Measurements from ENCODE around the gene NTSR1. TPM values are rescaled to one million over a fixed set of nuclear protein-coding genes. Genes with fewer than 3 reads are reported as not detected.

The NTSR1 gene
- total RNA-seq, 1 donor from 2014 or later, result not detected

- DNase-seq (no peak), ATAC-seq (ENCODE audit: low read depth) (no peak)
- H3K9me3 Mint-ChIP-seq, result no peaks in the 10 kb centered on the region
- H3K27me3 Mint-ChIP-seq, result no peaks in the 10 kb centered on the region
- peaks cover 1% of the 10 kb centered on the region for H3K4me1 Mint-ChIP-seq
- no peak for TF ChIP-seq CTCF (IDR thresholded peaks at IDR 0.05)
- H3K27ac Mint-ChIP-seq, result no peak overlapping the region
- intact Hi-C loops (cut with micrococcal nuclease), result no loop called here
- ChIA-PET POLR2A (no interaction called here), CTCF (no interaction called here)
- H3K4me3 Mint-ChIP-seq, result no peak overlapping the region
- H3K36me3 Mint-ChIP-seq (ENCODE audit: low read depth), result no peaks in the 10 kb centered on the region
Measured at GRCh38 chr20:62785393-62785792, 76.8 kb downstream of the NTSR1 start.

GRCh38 chr20:62786157-62786556 is 77.5 kb downstream of the NTSR1 start:
- no peak overlapping the region for H3K4me3 Mint-ChIP-seq
- intact Hi-C loops (cut with micrococcal nuclease), result no loop called here
- H3K36me3 Mint-ChIP-seq (ENCODE audit: low read depth), result no peaks in the 10 kb centered on the region
- CTCF ChIA-PET, result interaction anchor here (1.2 kb wide), 1 partner anchor 169 kb away, joined by 4 read pairs; no protein-coding TSS in a partner anchor
- POLR2A ChIA-PET, result interaction anchor here (0.6 kb wide), 1 partner anchor 82 kb away, joined by 3 read pairs; no protein-coding TSS in a partner anchor
- TF ChIP-seq CTCF (IDR thresholded peaks at IDR 0.05), result no peak
- no peaks in the 10 kb centered on the region for H3K9me3 Mint-ChIP-seq
- DNase-seq (no peak), ATAC-seq (ENCODE audit: low read depth) (no peak)
- H3K27me3 Mint-ChIP-seq, result no peaks in the 10 kb centered on the region
- H3K27ac Mint-ChIP-seq, result no peak overlapping the region
- H3K4me1 Mint-ChIP-seq, result peaks cover 2% of the 10 kb centered on the region

- intact Hi-C loops (cut with micrococcal nuclease), result no loop called here
- Mint-ChIP-seq H3K27ac (peak overlapping the region; percentile 7), H3K36me3 (ENCODE audit: low read depth) (no peaks in the 10 kb centered on the region), H3K4me1 (peaks cover 9% of the 10 kb centered on the region), H3K27me3 (no peaks in the 10 kb centered on the region), H3K9me3 (no peaks in the 10 kb centered on the region), H3K4me3 (no peak overlapping the region)
- POLR2A ChIA-PET, result no interaction called here
- TF ChIP-seq CTCF (IDR thresholded peaks at IDR 0.05), result no peak
- CTCF ChIA-PET, result interaction anchor here (1.2 kb wide), 1 partner anchor 17 kb away, joined by 3 read pairs; no protein-coding TSS in a partner anchor
- no peak for DNase-seq
- ATAC-seq (ENCODE audit: low read depth), result no peak
Measured at GRCh38 chr20:62787321-62787720, 78.7 kb downstream of the NTSR1 start.

- Mint-ChIP-seq H3K27ac (no peak overlapping the region), H3K4me3 (no peak overlapping the region), H3K27me3 (no peaks in the 10 kb centered on the region), H3K36me3 (ENCODE audit: low read depth) (no peaks in the 10 kb centered on the region), H3K4me1 (peaks cover 12% of the 10 kb centered on the region), H3K9me3 (no peaks in the 10 kb centered on the region)
- intact Hi-C loops (cut with micrococcal nuclease), result no loop called here
- DNase-seq, result no peak
- ChIA-PET POLR2A (no interaction called here), CTCF (interaction anchor here (0.7 to 1.2 kb wide), 2 partner anchors 17 to 378 kb away, joined by 3 read pairs; no protein-coding TSS in a partner anchor)
- no peak for ATAC-seq (ENCODE audit: low read depth)
- no peak for TF ChIP-seq CTCF (IDR thresholded peaks at IDR 0.05)
Measured at GRCh38 chr20:62787866-62788265, 79.2 kb downstream of the NTSR1 start.

GRCh38 chr20:62788607-62789006 is 80.0 kb downstream of the NTSR1 start:
- TF ChIP-seq CTCF (IDR thresholded peaks at IDR 0.05), result no peak
- CTCF ChIA-PET, result interaction anchor here (0.7 kb wide), 1 partner anchor 378 kb away, joined by 3 read pairs; no protein-coding TSS in a partner anchor
- POLR2A ChIA-PET, result no interaction called here
- H3K36me3 Mint-ChIP-seq (ENCODE audit: low read depth), result no peaks in the 10 kb centered on the region
- H3K4me1 Mint-ChIP-seq, result peaks cover 19% of the 10 kb centered on the region
- H3K27me3 Mint-ChIP-seq, result no peaks in the 10 kb centered on the region
- no peak overlapping the region for H3K4me3 Mint-ChIP-seq
- DNase-seq, result no peak
- intact Hi-C loops (cut with micrococcal nuclease), result no loop called here
- H3K9me3 Mint-ChIP-seq, result no peaks in the 10 kb centered on the region
- no peak overlapping the region for H3K27ac Mint-ChIP-seq
- ATAC-seq (ENCODE audit: low read depth), result no peak
